ENCODE results near the gene CLCN7.

The CLCN7 gene

GRCh38 chr16:1474796-1475551 lies at the start of gene CLCN7:
CLCN7 (minus strand) TSS chr16:1475028; CDS start chr16:1474974, 54 bp downstream.
- peak; percentile 37 for DNase-seq

- DNase-seq: no peak
These were observed 49.5 kb upstream of the CLCN7 start for GRCh38 chr16:1524366-1524765.

DNA sequence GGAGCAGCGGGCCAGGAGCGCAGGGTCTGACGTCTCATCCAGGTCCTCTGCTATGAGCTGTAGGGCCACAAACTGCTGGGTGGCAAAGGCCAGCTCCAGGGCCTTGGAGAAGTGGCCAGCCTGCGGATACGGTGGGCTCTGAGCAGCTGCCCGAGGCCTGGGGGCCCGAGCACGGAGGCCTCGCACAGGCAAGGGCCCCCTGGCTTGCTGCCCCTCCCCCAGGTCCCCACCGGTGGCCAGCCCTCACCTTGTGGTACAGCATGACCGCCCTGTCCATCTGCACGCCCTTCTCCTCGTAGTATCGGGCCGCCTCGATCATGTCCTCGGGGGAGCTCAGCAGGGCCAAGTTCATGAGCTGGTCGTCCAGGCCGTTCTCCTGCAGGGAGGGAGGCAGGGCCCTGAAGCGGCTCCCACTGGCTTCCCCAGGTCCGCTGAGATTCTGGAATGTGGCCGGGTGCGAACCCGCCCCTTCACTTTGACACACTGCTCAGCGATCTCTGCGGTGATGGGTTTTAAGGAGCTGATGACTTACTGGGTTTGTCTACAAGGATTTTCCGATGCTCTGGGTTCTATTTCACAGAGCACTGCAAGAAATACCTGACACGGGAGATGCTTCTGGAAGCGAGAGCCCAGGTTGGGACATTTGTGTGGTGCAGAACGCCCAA lies 48.9 kb upstream of the CLCN7 start:
- no peak for DNase-seq

DNA sequence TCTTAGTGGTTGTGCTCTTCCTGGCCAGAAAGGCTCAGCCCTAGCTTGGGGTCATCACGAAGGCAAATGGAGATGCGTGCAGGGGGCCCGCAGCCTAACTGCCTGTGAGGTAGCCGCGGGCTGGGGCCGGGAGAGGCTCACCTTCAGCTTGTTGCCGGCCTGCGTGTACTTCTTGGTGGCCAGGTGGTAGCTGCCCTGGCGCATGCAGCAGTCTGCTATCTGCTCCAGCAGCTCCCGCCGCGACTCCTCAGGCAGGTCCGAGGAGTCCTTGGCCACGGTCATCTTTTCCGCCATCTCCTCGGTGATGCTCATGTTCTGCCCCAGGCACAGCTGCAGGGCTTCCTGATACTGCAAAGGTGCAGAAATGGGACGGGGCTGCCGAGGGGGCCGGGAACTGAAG lies 45.6 kb upstream of the CLCN7 start:
- DNase-seq: no peak

DNA sequence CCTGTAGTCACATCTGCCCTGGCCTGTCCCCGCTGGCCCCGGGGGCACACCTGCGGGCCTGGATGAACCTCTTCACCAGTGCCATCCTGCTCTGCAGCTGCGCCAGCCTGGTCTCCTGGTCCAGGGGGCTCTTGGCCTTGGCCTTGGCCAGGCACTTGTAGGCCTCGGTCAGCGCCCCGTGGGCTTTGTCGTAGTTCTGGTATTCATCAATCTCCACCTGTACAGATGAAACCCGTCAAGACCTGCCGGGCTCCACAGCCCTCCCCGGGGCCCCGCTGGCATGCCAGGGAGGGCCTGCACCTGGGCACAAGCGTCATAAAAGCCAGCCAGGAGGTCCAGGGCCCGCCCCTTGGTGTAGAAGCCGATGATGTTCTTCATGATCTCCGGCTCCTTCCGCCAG lies 45.0 kb upstream of the CLCN7 start:
- no peak for DNase-seq

DNA sequence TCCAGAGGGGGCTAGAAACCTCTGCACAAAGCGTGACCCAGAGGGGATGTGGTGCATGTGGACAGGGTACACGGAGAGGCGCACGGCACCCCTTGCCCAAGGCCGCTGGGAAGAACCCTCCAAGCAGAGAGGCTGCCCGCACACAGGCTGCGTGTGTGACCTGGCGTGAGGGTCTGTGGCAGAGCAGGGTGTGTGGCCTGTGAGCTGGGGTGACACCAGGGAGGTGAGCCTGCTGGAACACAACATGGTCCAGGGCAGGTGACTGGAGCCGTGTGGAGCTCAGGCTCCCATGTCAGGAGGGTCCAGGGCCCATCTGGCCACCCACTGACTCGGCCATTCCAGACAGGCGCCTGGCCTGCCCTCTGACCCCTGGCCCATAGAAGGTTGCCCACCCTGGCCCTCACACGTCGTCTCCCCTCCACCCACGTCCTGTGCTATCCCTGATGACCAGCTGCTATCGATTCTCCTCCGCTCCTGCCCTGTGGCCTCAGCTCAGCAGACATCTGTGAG lies 43.9 kb upstream of the CLCN7 start:
- DNase-seq: no peak

DNA sequence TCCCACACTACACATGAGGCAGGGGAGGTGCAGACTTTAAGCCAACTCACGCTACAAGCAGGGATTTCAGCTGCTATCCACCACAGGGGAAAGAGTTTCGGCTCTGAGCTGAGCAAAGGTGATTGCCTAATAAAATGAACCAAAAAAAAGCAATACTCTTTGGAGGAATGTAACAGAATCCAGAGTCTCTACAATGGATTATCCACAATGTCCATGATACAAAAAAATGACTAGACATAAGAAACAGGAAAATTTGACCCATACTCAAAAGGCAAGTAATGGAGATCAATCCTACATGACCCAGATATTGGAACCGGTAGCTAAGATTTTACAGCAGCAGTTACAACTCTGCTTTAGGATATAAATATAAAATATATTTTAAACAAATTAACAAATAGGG lies 39.7 kb upstream of the CLCN7 start:
- no peak for DNase-seq

- DNase-seq: no peak
These were observed 37.9 kb upstream of the CLCN7 start for GRCh38 chr16:1512774-1513173.

- DNase-seq: no peak
These were observed 37.1 kb upstream of the CLCN7 start for GRCh38 chr16:1511662-1512569.

GRCh38 chr16:1510941-1511351 lies 36.1 kb upstream of the CLCN7 start:
- DNase-seq: no peak

- DNase-seq: no peak
These were observed 35.4 kb upstream of the CLCN7 start for GRCh38 chr16:1510272-1510671.

GRCh38 chr16:1509307-1510221 lies 34.7 kb upstream of the CLCN7 start:
- no peak for DNase-seq

DNA sequence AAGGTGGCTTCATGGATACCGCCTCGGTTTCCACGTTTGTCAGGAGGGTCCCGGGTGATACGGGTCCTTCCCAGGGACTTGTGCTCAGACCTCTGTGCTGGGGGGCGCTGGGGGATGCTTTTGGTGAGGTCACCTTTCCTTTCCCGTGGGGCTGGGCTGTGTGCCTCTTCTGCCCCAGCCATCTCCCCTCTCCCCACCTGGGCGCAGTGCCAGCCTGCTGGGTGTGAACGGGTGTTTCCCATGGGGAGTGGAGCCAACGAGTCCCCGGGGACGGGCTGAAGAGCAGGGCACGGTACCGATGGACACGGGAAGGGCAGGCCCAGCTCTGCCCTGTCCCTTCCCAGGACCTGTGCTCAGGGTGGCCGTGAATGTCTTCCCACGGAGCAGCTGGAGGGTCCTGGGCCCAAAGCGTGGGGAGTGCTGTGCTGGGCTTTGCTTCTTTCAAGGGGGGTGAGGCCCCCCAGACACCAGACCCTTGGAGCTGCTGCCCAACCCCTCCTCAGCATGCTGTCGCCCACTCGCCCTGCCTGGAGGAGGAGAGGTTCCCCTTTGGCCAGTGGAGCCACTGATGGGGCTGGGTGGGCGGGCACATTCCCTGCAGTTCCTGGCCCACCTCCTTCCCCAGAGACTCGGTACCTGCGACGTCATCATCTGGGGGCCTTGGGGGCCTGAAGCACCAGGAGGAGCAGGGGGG lies 33.8 kb upstream of the CLCN7 start:
- no peak for DNase-seq

- no peak for DNase-seq
These were observed 31.8 kb upstream of the CLCN7 start for GRCh38 chr16:1506494-1507213.

DNA sequence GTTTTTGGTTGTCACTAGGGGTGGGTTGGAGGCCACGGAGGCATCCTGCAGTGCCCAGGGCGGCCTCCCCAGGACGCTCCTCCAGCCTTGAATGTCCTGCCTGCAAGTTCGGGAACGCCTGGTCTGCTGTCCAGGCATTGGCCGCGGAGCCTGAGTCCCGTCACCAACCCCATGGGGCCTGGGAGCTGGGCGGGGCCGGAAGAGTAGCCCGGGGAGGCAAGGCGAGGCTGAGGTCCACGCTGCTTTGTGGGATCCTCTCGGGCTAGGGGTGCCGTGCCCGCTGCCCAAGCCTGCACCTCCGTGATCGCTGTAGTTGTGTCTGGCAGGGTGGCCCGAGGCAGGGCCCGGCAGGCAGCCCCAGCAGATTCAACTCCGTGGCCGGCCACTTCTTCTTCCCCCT lies 31.1 kb upstream of the CLCN7 start:
- DNase-seq: no peak

DNA sequence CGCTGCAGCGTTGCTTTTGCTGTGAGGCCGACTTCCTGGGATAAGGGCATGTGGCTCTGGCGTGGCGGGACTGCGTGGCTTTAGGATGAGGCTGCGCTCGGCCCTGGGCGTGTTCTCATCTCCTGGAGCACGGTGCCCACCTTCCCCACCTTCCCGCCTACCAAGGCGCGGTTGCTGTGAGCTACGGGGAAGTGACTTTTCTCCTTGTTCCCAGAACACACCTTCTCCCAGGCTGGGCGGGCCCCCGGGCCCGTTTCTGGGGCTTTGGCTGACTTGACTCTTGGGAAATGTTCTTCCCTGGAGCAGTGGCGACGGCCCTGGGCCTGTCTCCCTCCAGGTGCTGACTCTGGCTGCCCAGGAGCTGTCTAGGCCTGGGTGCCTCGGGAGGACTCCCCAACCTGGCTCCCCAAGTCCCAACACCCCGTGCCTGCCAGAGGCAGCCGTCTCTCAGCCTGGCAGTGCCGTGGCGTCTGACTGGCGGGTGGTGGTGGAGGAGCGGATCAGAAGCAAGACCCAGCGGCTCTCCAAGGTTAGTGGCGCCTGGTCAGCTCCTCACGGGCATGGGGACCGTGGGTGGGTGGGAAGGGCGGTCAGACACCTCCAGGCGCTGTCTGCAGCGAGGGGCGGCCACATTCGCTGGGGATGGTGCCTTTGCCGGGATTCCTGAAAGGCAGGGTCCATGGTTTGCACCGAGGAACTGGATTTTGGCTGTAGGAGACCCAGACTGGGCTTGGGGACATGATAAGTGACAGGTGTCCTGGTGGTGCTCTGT lies 30.4 kb upstream of the CLCN7 start:
- DNase-seq: no peak

GRCh38 chr16:1503110-1503955 lies 28.5 kb upstream of the CLCN7 start:
- no peak for DNase-seq

- no peak for DNase-seq
These were observed 27.5 kb upstream of the CLCN7 start for GRCh38 chr16:1502092-1503004.

All from SHP77 treated with DMSO at 0.1 percent for 48 hours (cell line).